ENCODE measurements around the gene DOCK2. TPM values are rescaled to one million over a fixed set of nuclear protein-coding genes. Genes with fewer than 3 reads are reported as not detected.

The DOCK2 gene
- total and polyA plus RNA-seq, 8 donors, result 0.73 to 15.6 (median 1.7) TPM

DNA sequence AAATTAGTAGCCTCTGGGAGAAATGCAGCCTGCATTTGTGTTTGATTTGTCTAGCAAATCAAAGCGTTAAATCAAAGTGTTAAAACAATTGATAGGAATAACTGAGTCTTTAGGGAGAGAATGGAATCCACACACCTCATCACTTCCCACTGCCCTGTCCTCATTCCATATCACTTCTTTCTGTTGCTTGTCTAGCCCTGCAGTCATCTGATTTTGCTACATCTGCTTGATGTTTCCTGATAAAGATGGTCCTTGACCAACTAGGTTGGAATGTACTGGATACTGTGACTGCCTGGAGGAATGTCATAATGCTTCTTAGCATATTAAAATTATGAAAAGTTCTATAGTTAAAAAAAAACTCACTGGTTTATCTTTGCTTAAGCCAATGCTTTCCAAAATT lies 119.9 kb downstream of the DOCK2 start:
- no peaks in the 10 kb centered on the region for H3K4me1 ChIP-seq
- intact Hi-C loops (cut with DNase I), result no loop called here
- no peak for DNase-seq
- no peaks in the 10 kb centered on the region for H3K9me3 ChIP-seq
- H3K27ac ChIP-seq, result no peak overlapping the region
- no peak for ATAC-seq
- no peaks in the 10 kb centered on the region for H3K27me3 ChIP-seq
- FAIRE-seq, result no peak
- H3K36me3 ChIP-seq, result no peaks in the 10 kb centered on the region
- H3K4me3 ChIP-seq, result no peak overlapping the region
- TF ChIP-seq, protein P1, sequence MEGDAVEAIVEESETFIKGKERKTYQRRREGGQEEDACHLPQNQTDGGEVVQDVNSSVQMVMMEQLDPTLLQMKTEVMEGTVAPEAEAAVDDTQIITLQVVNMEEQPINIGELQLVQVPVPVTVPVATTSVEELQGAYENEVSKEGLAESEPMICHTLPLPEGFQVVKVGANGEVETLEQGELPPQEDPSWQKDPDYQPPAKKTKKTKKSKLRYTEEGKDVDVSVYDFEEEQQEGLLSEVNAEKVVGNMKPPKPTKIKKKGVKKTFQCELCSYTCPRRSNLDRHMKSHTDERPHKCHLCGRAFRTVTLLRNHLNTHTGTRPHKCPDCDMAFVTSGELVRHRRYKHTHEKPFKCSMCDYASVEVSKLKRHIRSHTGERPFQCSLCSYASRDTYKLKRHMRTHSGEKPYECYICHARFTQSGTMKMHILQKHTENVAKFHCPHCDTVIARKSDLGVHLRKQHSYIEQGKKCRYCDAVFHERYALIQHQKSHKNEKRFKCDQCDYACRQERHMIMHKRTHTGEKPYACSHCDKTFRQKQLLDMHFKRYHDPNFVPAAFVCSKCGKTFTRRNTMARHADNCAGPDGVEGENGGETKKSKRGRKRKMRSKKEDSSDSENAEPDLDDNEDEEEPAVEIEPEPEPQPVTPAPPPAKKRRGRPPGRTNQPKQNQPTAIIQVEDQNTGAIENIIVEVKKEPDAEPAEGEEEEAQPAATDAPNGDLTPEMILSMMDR (IDR thresholded peaks at IDR 0.05), result no peak
- 88 to 97% methylated on average over 1 of the region's 1 CpG for WGBS, 2 donors

DNA sequence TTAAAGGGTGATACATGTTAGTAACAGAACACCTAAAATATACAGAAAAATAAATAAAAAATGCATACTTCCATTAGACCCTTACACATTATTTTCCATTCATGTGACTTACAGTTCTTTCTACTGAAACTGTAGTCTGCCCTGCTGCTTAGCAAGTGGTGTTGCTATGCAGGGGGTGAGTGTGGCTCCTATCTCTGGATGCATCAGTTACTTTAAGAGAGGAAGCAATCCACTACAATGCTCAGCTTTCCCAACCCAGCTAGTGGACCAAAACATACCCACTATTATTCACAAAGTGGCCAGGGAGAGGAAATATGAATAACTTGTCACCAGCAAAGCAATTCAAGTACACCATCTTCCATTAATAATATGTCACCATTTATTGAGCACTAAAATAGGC lies 121.8 kb downstream of the DOCK2 start:
- no peak for FAIRE-seq

DNA sequence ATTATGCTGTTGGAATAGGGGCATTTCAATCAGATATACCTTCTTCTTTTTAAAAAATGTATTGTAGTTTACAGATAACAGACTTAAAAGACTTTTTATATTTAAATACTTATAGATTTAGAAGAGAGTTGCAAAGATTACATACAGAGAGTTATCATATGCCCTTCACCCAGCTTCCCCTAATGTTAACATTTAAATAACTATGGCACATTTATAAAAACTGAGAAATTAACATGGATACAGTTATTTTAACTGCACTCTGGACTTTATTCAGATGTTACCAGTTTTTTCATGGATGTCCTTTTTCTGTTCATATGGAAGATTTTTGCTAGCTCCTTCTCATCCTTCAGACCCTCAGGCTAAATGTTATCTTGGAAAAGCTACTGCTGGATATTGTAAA lies 123.2 kb downstream of the DOCK2 start:
- no peak overlapping the region for H3K27ac ChIP-seq
- DNase-seq (no peak), FAIRE-seq (no peak), ATAC-seq (no peak)
- TF ChIP-seq, protein P1 (IDR thresholded peaks at IDR 0.05), result no peak
- no peaks in the 10 kb centered on the region for H3K27me3 ChIP-seq
- no peaks in the 10 kb centered on the region for H3K9me3 ChIP-seq
- intact Hi-C loops (cut with DNase I), result no loop called here
- H3K4me1 ChIP-seq, result no peaks in the 10 kb centered on the region
- H3K4me3 ChIP-seq, result no peak overlapping the region
- no peaks in the 10 kb centered on the region for H3K36me3 ChIP-seq

More for the DNA sequence above, 121.8 kb downstream of the DOCK2 start:
- ATAC-seq, result no peak
- TF ChIP-seq, protein P1 (IDR thresholded peaks at IDR 0.05), result no peak
- Histone ChIP-seq H3K4me3 (no peak overlapping the region), H3K36me3 (no peaks in the 10 kb centered on the region), H3K27ac (no peak overlapping the region), H3K27me3 (no peaks in the 10 kb centered on the region), H3K9me3 (no peaks in the 10 kb centered on the region), H3K4me1 (no peaks in the 10 kb centered on the region)
- DNase-seq, result no peak
- intact Hi-C loops (cut with DNase I), result no loop called here

DNA sequence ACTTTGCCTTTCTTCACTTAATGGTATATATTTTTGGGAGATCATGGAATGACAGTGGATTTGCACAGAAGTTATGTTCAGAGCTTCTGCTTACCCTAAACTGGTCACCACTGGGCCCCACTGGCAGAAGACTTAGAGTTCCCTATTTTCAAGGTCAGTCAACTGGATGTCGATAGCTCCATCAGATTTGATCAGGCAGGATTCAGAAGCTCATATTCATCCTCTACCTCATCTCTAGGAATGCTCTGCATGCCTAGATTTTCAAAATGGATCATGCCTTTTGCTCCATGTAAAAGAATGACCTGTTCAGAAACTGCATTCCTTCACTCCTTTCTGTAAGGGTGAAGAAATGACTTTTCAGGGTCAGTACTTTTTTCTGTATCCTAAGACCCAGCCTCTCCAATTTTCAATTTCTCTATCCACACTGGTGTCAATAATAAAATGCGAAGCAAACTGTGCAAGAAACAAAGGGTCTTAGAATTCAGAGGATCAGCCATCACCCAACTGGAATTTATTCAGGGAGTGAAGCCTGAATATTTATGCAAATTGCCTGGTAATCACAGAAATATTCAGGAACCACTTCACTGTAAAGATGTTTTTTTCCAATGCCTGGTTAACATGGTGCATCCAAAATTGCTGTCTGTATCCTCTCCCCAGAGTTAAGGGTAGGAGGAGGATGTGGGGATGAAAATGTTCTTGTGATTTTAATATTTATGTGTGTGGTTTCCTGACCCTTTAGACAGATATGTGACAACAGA lies 125.4 kb downstream of the DOCK2 start:
- Histone ChIP-seq H3K9me3 (no peaks in the 10 kb centered on the region), H3K36me3 (no peaks in the 10 kb centered on the region), H3K27ac (no peak overlapping the region), H3K4me1 (no peaks in the 10 kb centered on the region), H3K27me3 (no peaks in the 10 kb centered on the region), H3K4me3 (no peak overlapping the region)
- no peak for ATAC-seq
- intact Hi-C loops (cut with DNase I), result no loop called here
- 66 to 72% methylated on average over 2 of the region's 2 CpGs for WGBS, 2 donors
- TF ChIP-seq, protein P1 (IDR thresholded peaks at IDR 0.05), result no peak
- no peak for FAIRE-seq
- DNase-seq, result no peak

DNA sequence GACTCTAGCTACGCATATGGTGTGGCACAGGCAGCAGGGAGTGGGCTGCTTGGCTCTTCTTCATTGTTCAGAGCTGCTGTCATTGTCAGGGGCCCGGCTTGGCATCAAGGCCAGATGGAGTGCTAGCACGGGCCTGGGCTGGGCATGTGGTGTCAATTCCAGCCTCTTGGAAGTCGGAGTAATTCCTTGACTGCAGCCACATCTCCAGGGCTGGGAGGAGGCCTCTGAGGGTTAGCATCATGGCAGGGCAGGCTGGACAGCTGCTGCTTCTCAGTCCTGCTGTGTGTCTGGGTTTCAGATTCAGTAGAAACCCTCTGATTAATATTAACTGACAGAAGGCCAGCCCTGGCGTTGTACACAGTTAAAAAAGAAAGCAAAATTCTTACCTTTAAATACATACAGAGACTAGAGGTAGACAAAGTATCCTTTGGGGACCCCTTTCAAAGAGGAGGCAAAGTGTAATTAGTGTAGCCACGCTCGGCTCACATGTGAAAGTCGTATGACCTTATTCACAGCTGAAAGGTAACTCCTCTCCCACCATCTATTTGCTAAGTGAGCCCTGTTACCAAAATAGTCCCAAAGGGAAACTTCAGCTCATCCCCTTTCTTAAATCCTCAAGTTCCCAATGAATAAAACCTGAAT lies 126.4 kb downstream of the DOCK2 start:
- DNase-seq, result no peak
- Histone ChIP-seq H3K27me3 (no peaks in the 10 kb centered on the region), H3K27ac (no peak overlapping the region), H3K4me3 (no peak overlapping the region), H3K4me1 (peaks cover 0 to 7% (median 2%) of the 10 kb centered on the region in 3 donors), H3K9me3 (no peaks in the 10 kb centered on the region), H3K36me3 (no peaks in the 10 kb centered on the region)
- FAIRE-seq, result no peak
- ATAC-seq, result no peak
- intact Hi-C loops (cut with DNase I), result no loop called here
- TF ChIP-seq, protein P1 (IDR thresholded peaks at IDR 0.05), result no peak
- 78 to 84% methylated on average over 8 of the region's 8 CpGs for WGBS, 2 donors
